ENCODE results near the gene MYO15B.

MYO15B gene

GRCh38 chr17:75604034-75604695, 16.6 kb downstream of the MYO15B start:
- DNase-seq, result no peak

- no peak for DNase-seq
Measured at GRCh38 chr17:75605790-75606189, 18.2 kb downstream of the MYO15B start.

GRCh38 chr17:75607086-75607485, 19.5 kb downstream of the MYO15B start:
- no peak for DNase-seq

GRCh38 chr17:75610103-75610984, 22.7 kb downstream of the MYO15B start:
- no peak for DNase-seq

- no peak for DNase-seq
Measured at GRCh38 chr17:75611851-75612429, 24.3 kb downstream of the MYO15B start.

- no peak for DNase-seq
Measured at GRCh38 chr17:75612906-75613626, 25.5 kb downstream of the MYO15B start.

- DNase-seq, result no peak
Measured at GRCh38 chr17:75614006-75614405, 26.4 kb downstream of the MYO15B start.

- no peak for DNase-seq
Measured at GRCh38 chr17:75614556-75615270, 27.1 kb downstream of the MYO15B start.

- no peak for DNase-seq
Measured at GRCh38 chr17:75615301-75615700, 27.7 kb downstream of the MYO15B start.

GRCh38 chr17:75616521-75617122, 29.0 kb downstream of the MYO15B start:
- DNase-seq, result no peak

GRCh38 chr17:75617218-75617617, 29.6 kb downstream of the MYO15B start:
- DNase-seq, result no peak

GRCh38 chr17:75617675-75618074, 30.1 kb downstream of the MYO15B start:
- no peak for DNase-seq

GRCh38 chr17:75619506-75620431, 32.2 kb downstream of the MYO15B start:
- DNase-seq, result peak; percentile 30

GRCh38 chr17:75621489-75621888, 33.9 kb downstream of the MYO15B start:
- no peak for DNase-seq

- no peak for DNase-seq
Measured at GRCh38 chr17:75622076-75622475, 34.5 kb downstream of the MYO15B start.

GRCh38 chr17:75622771-75623273, 35.2 kb downstream of the MYO15B start:
- no peak for DNase-seq

- no peak for DNase-seq
Measured at GRCh38 chr17:75623386-75623785, 35.8 kb downstream of the MYO15B start.

- no peak for DNase-seq
Measured at GRCh38 chr17:75624021-75624420, 36.4 kb downstream of the MYO15B start.

- DNase-seq, result no peak
Measured at GRCh38 chr17:75624714-75625345, 37.2 kb downstream of the MYO15B start.

- DNase-seq, result peak; percentile 8
Measured at GRCh38 chr17:75625813-75626486, 38.4 kb downstream of the MYO15B start.
